ENCODE results near the gene ATP11C.
A peak's percentile ranks its signal among the peaks of the same experiment; 100 is the strongest.

DNA sequence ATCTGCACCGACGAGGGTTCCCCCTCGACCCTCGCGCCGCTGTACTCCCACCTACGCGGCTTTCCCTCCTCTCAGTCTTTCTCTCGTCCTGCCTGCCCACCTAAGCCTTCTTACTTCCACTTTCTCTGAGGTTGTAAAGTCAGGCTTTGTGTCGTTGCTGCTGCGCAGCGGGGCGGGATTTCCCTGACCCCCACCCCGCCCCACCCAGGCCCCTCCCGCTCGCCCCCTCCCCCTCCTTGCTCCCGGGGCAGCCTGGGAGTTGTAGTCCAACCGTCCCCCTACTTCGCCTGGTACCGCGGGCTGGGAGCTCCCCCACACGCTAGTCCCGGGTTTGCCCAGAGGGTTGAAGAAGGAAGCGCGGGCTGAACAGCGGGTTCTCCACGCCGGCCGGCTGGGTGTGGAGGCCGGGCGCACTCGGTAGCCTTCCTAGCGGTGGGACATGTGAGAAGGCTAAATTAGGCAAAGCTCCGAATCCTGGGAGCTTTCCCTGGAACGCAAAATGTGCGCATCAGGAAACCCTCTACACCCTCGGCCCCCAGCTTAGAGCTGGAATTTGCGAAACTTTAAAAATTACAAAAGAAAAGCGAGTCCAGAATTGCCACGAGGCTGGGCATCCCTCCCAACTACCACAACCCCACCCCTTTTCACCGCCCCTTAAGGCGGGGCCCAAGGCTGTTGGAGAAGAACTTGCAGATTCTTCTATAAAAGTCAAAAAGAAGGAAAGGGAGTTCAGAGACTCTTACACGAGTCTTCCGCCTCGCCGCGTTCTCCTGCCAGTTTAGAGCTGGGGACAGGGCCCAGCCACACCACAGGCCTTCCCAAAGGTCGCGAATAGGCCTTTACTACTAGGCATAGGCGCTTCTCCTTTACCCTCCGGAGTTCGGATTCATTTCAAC, at the start of gene ATP11C:
- TF ChIP-seq CTCF (IDR thresholded peaks at IDR 0.05) (no peak), POLR2AphosphoS5 (IDR thresholded peaks at IDR 0.05) (peak; percentile 92 to 96 (median 94)), POLR2A (IDR thresholded peaks at IDR 0.05) (peak; percentile 85)

Measured in transverse colon (tissue), 4 donors.